Thyroid gland (tissue), 4 donors: ENCODE results near the gene SIGLEC15.

Experiments used
- CTCF ChIP-seq, 6 experiments: fragments of 200-600 bp in 3 of 6; fragments of 450-650 bp in 3 of 6; sonication (generic) in 3 of 6; IDR thresholded peaks; one replicate each; pipeline ENCODE4 v1.5.1; 2016 to 2019; ENCODE audit warnings: antibody characterized with exemption in 6 of 6, mild to moderate bottlenecking in 2 of 6, inconsistent platforms in 1 of 6, moderate library complexity in 1 of 6
- POLR2A ChIP-seq, 2 donors: fragments of 450-650 bp; IDR thresholded peaks; one replicate each; pipeline ENCODE4 v1.6.1; 2017; ENCODE audit warnings: antibody characterized with exemption in 2 of 2, mild to moderate bottlenecking in 2 of 2, moderate library complexity in 1 of 2

DNA sequence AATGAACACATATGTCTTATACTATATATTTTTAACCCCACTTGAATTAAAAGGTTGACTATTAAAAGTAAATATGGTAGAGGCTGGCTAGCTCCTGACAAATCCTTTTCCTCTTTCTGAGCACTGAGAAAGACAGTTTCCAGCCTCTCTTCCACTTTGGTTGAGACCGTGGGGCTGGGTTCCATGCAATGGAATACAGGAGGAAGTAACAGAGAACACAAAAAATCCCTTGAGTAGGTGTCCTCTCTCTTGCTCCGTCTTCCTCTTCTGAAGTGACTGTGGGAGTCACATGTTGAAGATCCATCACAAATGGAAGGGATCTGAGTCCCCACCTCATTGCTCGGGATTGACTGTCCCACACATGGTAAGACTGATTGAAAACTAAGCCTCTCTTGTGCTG is 36.6 kb upstream of the SIGLEC15 start:
- TF ChIP-seq POLR2A (IDR thresholded peaks at IDR 0.05), result no peak
- TF ChIP-seq CTCF (IDR thresholded peaks at IDR 0.05), result no peak
